ENCODE data around the gene COL2A1.

The COL2A1 gene

GRCh38 chr12:47975036-47975620, 29.1 kb downstream of the COL2A1 start:
- H3K79me2 ChIP-seq (ENCODE audit: insufficient read depth, low read length): no peaks in the 10 kb centered on the region

GRCh38 chr12:47973870-47974269, 30.4 kb downstream of the COL2A1 start:
- no peaks in the 10 kb centered on the region; the same call in 1 of the 2 replicates for H3F3A ChIP-seq (ENCODE audit: insufficient read depth, low read length)
- no peaks in the 10 kb centered on the region for H3K9me2 ChIP-seq (ENCODE audit: low read depth, low read length)
- H4K20me1 ChIP-seq (ENCODE audit: insufficient read depth, low read length): no peaks in the 10 kb centered on the region
- H3K27ac ChIP-seq (ENCODE audit: low read depth, low read length, poor library complexity, severe bottlenecking): no peak overlapping the region
- no peaks in the 10 kb centered on the region for H3K79me2 ChIP-seq (ENCODE audit: insufficient read depth, low read length)
- TF ChIP-seq CTCF (IDR thresholded peaks at IDR 0.05; ENCODE audit: low read length): no peak
- no peak for TF ChIP-seq EZH2 (IDR thresholded peaks at IDR 0.05; ENCODE audit: borderline replicate concordance, low read length)
- H3K9ac ChIP-seq (ENCODE audit: low read length): no peak overlapping the region
- H3K4me2 ChIP-seq (ENCODE audit: low read length): no peak overlapping the region
- H3K4me3 ChIP-seq (ENCODE audit: low read depth, low read length, poor library complexity, severe bottlenecking): no peak overlapping the region
- peaks cover 7% of the 10 kb centered on the region; the same call in 1 of the 2 replicates for H3K27me3 ChIP-seq (ENCODE audit: insufficient read depth, low read length)
- no peaks in the 10 kb centered on the region for H3K4me1 ChIP-seq (ENCODE audit: insufficient read depth, low read length, severe bottlenecking)
- peaks cover 13% of the 10 kb centered on the region; the same call in 1 of the 2 replicates for H3K36me3 ChIP-seq (ENCODE audit: insufficient read depth, low read length)
- H3K9me3 ChIP-seq (ENCODE audit: low read length): no peaks in the 10 kb centered on the region
- H2AFZ ChIP-seq (ENCODE audit: low read length): no peak overlapping the region

More at GRCh38 chr12:47975036-47975620, 29.1 kb downstream of the COL2A1 start:
- H3F3A ChIP-seq (ENCODE audit: insufficient read depth, low read length): no peaks in the 10 kb centered on the region
- no peaks in the 10 kb centered on the region for H3K9me2 ChIP-seq (ENCODE audit: low read depth, low read length)
- H3K27me3 ChIP-seq (ENCODE audit: insufficient read depth, low read length): peaks cover 9% of the 10 kb centered on the region; the same call in 1 of the 2 replicates
- TF ChIP-seq EZH2 (IDR thresholded peaks at IDR 0.05; ENCODE audit: borderline replicate concordance, low read length): no peak
- TF ChIP-seq CTCF (IDR thresholded peaks at IDR 0.05; ENCODE audit: low read length): no peak
- H2AFZ ChIP-seq (ENCODE audit: low read length): no peak overlapping the region
- H3K4me2 ChIP-seq (ENCODE audit: low read length): no peak overlapping the region
- H3K9ac ChIP-seq (ENCODE audit: low read length): no peak overlapping the region
- H3K9me3 ChIP-seq (ENCODE audit: low read length): no peaks in the 10 kb centered on the region
- no peak overlapping the region for H3K27ac ChIP-seq (ENCODE audit: low read depth, low read length, poor library complexity, severe bottlenecking)
- no peaks in the 10 kb centered on the region for H3K4me1 ChIP-seq (ENCODE audit: insufficient read depth, low read length, severe bottlenecking)
- peaks cover under 1% of the 10 kb centered on the region; the same call in 1 of the 2 replicates for H3K36me3 ChIP-seq (ENCODE audit: insufficient read depth, low read length)
- no peaks in the 10 kb centered on the region for H4K20me1 ChIP-seq (ENCODE audit: insufficient read depth, low read length)
- no peak overlapping the region for H3K4me3 ChIP-seq (ENCODE audit: low read depth, low read length, poor library complexity, severe bottlenecking)

GRCh38 chr12:47972895-47973294, 31.4 kb downstream of the COL2A1 start:
- TF ChIP-seq CTCF (IDR thresholded peaks at IDR 0.05; ENCODE audit: low read length) (no peak), EZH2 (IDR thresholded peaks at IDR 0.05; ENCODE audit: borderline replicate concordance, low read length) (no peak)
- Histone ChIP-seq H3K27me3 (ENCODE audit: insufficient read depth, low read length) (peaks cover 5% of the 10 kb centered on the region; the same call in 1 of the 2 replicates), H3F3A (ENCODE audit: insufficient read depth, low read length) (no peaks in the 10 kb centered on the region; the same call in 1 of the 2 replicates)

More at GRCh38 chr12:47972895-47973294, 31.4 kb downstream of the COL2A1 start:
- Histone ChIP-seq H2AFZ (ENCODE audit: low read length) (no peak overlapping the region), H3K79me2 (ENCODE audit: insufficient read depth, low read length) (no peaks in the 10 kb centered on the region), H3K36me3 (ENCODE audit: insufficient read depth, low read length) (peaks cover 23% of the 10 kb centered on the region), H4K20me1 (ENCODE audit: insufficient read depth, low read length) (no peaks in the 10 kb centered on the region), H3K4me1 (ENCODE audit: insufficient read depth, low read length, severe bottlenecking) (no peaks in the 10 kb centered on the region), H3K4me2 (ENCODE audit: low read length) (no peak overlapping the region), H3K9me2 (ENCODE audit: low read depth, low read length) (no peaks in the 10 kb centered on the region), H3K4me3 (ENCODE audit: low read depth, low read length, poor library complexity, severe bottlenecking) (no peak overlapping the region), H3K9me3 (ENCODE audit: low read length) (no peaks in the 10 kb centered on the region), H3K27ac (ENCODE audit: low read depth, low read length, poor library complexity, severe bottlenecking) (no peak overlapping the region), H3K9ac (ENCODE audit: low read length) (no peak overlapping the region)
